SH-SY5Y (cell line): ENCODE results near the gene ALX4.

Source experiments
- GATA2 ChIP-seq: IDR thresholded peaks from 2 replicates; pipeline ENCODE4 v1.6.1; 2011; ENCODE audit warnings: mild to moderate bottlenecking, low read depth, low read length
- GATA3 ChIP-seq: IDR thresholded peaks from 2 replicates; pipeline ENCODE4 v1.6.1; 2011; ENCODE audit warnings: low read depth, mild to moderate bottlenecking, low read length, moderate library complexity

DNA sequence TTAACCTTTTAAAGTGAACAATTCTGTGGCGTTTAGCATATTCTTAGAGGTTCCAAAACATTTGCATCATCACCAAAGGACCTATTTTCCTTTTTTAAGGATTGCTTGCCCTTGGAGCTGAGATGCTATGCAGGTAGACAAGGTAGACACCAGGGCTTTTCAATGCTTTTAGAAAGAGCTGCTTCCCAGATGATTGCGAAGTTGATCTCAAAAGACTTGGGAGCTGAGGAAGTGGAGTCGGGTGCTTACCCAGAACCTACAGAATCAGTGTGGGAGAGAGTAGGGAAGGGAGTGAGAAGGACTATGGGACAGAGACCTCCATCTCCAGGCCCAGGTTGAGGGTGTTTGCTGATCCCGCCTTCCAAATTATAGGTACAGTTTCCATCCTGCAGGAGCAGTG lies 11.1 kb upstream of the ALX4 start:
- TF ChIP-seq GATA3 = no peak
- no peak for TF ChIP-seq GATA2
